H1 (cell line): ENCODE measurements around the gene EWSR1. TPM values are rescaled to one million over a fixed set of nuclear protein-coding genes. Genes with fewer than 3 reads are reported as not detected.

Source experiments
- CTCF ChIA-PET: fragments of 300-600 bp; sonication (Branson Sonifier 250); formaldehyde crosslinking; loops from one replicate; lab custom pipeline; 2021; ENCODE audit not compliant: partially characterized antibody; lab: Charles Lee
- POLR2A ChIA-PET: fragments of 300-600 bp; sonication (Branson Sonifier 250); formaldehyde crosslinking; loops from one replicate; lab custom pipeline; 2021; ENCODE audit warnings: inconsistent platforms; ENCODE audit not compliant: partially characterized antibody; lab: Charles Lee
- DNase-seq, 2 experiments: peaks; one replicate each; pipeline versions ENCODE4 v3.0.0 to v3.0.0-alpha.2; 2010 to 2022; ENCODE audit warnings: low spot score in 2 of 2, low read depth in 1 of 2, mixed read lengths in 1 of 2
- FAIRE-seq: peaks from 2 replicates; lab custom pipeline; 2011; peaks lifted over from hg19 to GRCh38; lab: Jason Lieb, UNC
- H2AFZ ChIP-seq: 2 replicates; pipeline ENCODE4 v1.8.1; 2012; ENCODE audit warnings: low read length, inconsistent platforms
- H2AK5ac ChIP-seq: 2 replicates; pipeline ENCODE4 v1.6.1; 2013; ENCODE audit warnings: low read depth, low read length
- H2BK120ac ChIP-seq: replicated peaks from 2 replicates; pipeline ENCODE3; 2013; ENCODE audit warnings: low read depth, low read length, inconsistent platforms
- H2BK12ac ChIP-seq: 2 replicates; pipeline ENCODE4 v1.6.1; 2013; ENCODE audit warnings: low read depth, low read length
- H2BK15ac ChIP-seq: 2 replicates; pipeline ENCODE4 v1.6.1; 2013; ENCODE audit warnings: low read length
- H2BK20ac ChIP-seq: 2 replicates; pipeline ENCODE4 v1.6.1; 2013; ENCODE audit warnings: low read length
- H2BK5ac ChIP-seq: 2 replicates; pipeline ENCODE4 v1.6.1; 2013; ENCODE audit warnings: low read depth, low read length
- H3K14ac ChIP-seq: 2 replicates; pipeline ENCODE4 v1.6.1; 2013; ENCODE audit warnings: inconsistent platforms; ENCODE audit not compliant: insufficient read length
- H3K18ac ChIP-seq: 2 replicates; pipeline ENCODE4 v1.6.1; 2013; ENCODE audit warnings: low read length; ENCODE audit errors: extremely low read depth
- H3K23ac ChIP-seq: 2 replicates; pipeline ENCODE4 v1.6.1; 2013; ENCODE audit warnings: inconsistent platforms; ENCODE audit not compliant: insufficient read length
- H3K23me2 ChIP-seq: 2 replicates; pipeline ENCODE4 v1.6.1; 2013; ENCODE audit warnings: low read depth, low read length
- H3K27ac ChIP-seq: 2 replicates; pipeline ENCODE4 v1.6.1; 2011; ENCODE audit warnings: low read depth, low read length, inconsistent platforms
- H3K27me3 ChIP-seq, 4 experiments: replicated peaks in 1 of 4; 1 replicate in 1 of 4; 2 replicates in 3 of 4; pipeline versions ENCODE4 v1.6.1 to v1.8.1; 2011 to 2013; ENCODE audit warnings: low read length in 3 of 4, mild to moderate bottlenecking in 3 of 4, inconsistent platforms in 2 of 4, mixed read lengths in 2 of 4, moderate library complexity in 1 of 4; ENCODE audit not compliant: control insufficient read depth in 3 of 4, insufficient read depth in 3 of 4; ENCODE audit errors: extremely low read depth in 1 of 4
- H3K36me3 ChIP-seq, 4 experiments: 2 replicates each; pipeline versions ENCODE4 v1.6.1 to v1.8.1; 2011 to 2013; ENCODE audit warnings: mild to moderate bottlenecking in 4 of 4, low read length in 3 of 4, moderate library complexity in 2 of 4, control low read depth in 1 of 4, inconsistent platforms in 1 of 4; ENCODE audit not compliant: insufficient read depth in 4 of 4, control insufficient read depth in 2 of 4
- H3K4ac ChIP-seq: replicated peaks from 2 replicates; pipeline ENCODE3; 2013; ENCODE audit warnings: low read length, low read depth, mixed read lengths, inconsistent platforms; ENCODE audit not compliant: insufficient read length
- H3K4me1 ChIP-seq, 4 experiments: replicated peaks in 1 of 4; 1 replicate in 1 of 4; 2 replicates in 3 of 4; pipeline versions ENCODE4 v1.6.1 to v1.8.1; 2011 to 2013; ENCODE audit warnings: low read length in 3 of 4, inconsistent platforms in 2 of 4, mixed read lengths in 1 of 4; ENCODE audit not compliant: insufficient read depth in 4 of 4, control insufficient read depth in 3 of 4
- H3K4me2 ChIP-seq, 2 experiments: 2 replicates each; pipeline versions ENCODE4 v1.6.1 to v1.8.1; 2011 to 2013; ENCODE audit warnings: low read depth in 2 of 2, low read length in 2 of 2, control low read depth in 1 of 2, inconsistent platforms in 1 of 2, mild to moderate bottlenecking in 1 of 2; ENCODE audit not compliant: insufficient read depth in 1 of 2
- H3K4me3 ChIP-seq, 4 experiments: fragments of 200-600, 300-600 bp in 1 of 4; sonication (generic), shearing (Covaris generic), sonication (Bioruptor Twin) in 1 of 4; 2 replicates each; pipeline versions ENCODE4 v1.5.1 to v1.8.1; 2011 to 2016; ENCODE audit warnings: low read length in 4 of 4, low read depth in 3 of 4, control low read depth in 2 of 4, inconsistent platforms in 2 of 4, mild to moderate bottlenecking in 2 of 4, mixed read lengths in 1 of 4, moderate library complexity in 1 of 4; ENCODE audit not compliant: insufficient read depth in 2 of 4; ENCODE audit errors: extremely low read depth in 1 of 4
- H3K56ac ChIP-seq: replicated peaks from 2 replicates; pipeline ENCODE3; 2013; ENCODE audit warnings: low read depth, mild to moderate bottlenecking, mixed read lengths, low read length, inconsistent platforms; ENCODE audit not compliant: insufficient read length
- H3K79me1 ChIP-seq: 2 replicates; pipeline ENCODE4 v1.6.1; 2013; ENCODE audit warnings: low read depth, low read length, control low read depth
- H3K79me2 ChIP-seq, 2 experiments: 2 replicates each; pipeline versions ENCODE4 v1.6.1 to v1.8.1; 2012 to 2013; ENCODE audit warnings: low read length in 2 of 2, mild to moderate bottlenecking in 2 of 2, inconsistent platforms in 1 of 2; ENCODE audit not compliant: insufficient read depth in 2 of 2, control insufficient read depth in 1 of 2
- H3K9ac ChIP-seq, 4 experiments: replicated peaks in 1 of 4; 1 replicate in 1 of 4; 2 replicates in 3 of 4; pipeline versions ENCODE4 v1.6.1 to v1.8.1; 2011 to 2013; ENCODE audit warnings: low read depth in 3 of 4, low read length in 3 of 4, control low read depth in 2 of 4, mild to moderate bottlenecking in 2 of 4, moderate library complexity in 2 of 4, inconsistent platforms in 1 of 4; ENCODE audit errors: extremely low read depth in 1 of 4
- H3K9me3 ChIP-seq, 2 experiments: 2 replicates each; pipeline versions ENCODE4 v1.6.1 to v1.8.1; 2012 to 2013; ENCODE audit warnings: mild to moderate bottlenecking in 2 of 2, moderate library complexity in 2 of 2, control low read depth in 1 of 2, inconsistent platforms in 1 of 2, low read depth in 1 of 2, low read length in 1 of 2, mixed read lengths in 1 of 2; ENCODE audit not compliant: insufficient read depth in 2 of 2
- H4K20me1 ChIP-seq, 2 experiments: replicated peaks in 1 of 2; 2 replicates each; pipeline versions ENCODE3 to v1.8.1; 2011 to 2013; ENCODE audit warnings: inconsistent platforms in 2 of 2, low read length in 2 of 2, mild to moderate bottlenecking in 1 of 2; ENCODE audit not compliant: insufficient read depth in 2 of 2, control insufficient read depth in 1 of 2
- H4K5ac ChIP-seq: 2 replicates; pipeline ENCODE4 v1.6.1; 2013; ENCODE audit warnings: low read length, low read depth, mixed read lengths, inconsistent platforms; ENCODE audit not compliant: insufficient read length
- H4K8ac ChIP-seq: 2 replicates; pipeline ENCODE4 v1.8.0; 2013; ENCODE audit warnings: mild to moderate bottlenecking, moderate library complexity, low read length, inconsistent platforms; ENCODE audit not compliant: insufficient read depth; ENCODE audit errors: extremely low read depth
- H4K91ac ChIP-seq: replicated peaks from 2 replicates; pipeline ENCODE3; 2013; ENCODE audit warnings: low read length, mixed read lengths, inconsistent platforms; ENCODE audit not compliant: insufficient read length
- ASH2L ChIP-seq: fragments of 200-600, 300-600 bp; sonication (generic); IDR thresholded peaks from one replicate; pipeline ENCODE4 v1.7.1; 2017; ENCODE audit warnings: low read length
- CHD2 ChIP-seq: IDR thresholded peaks from 2 replicates; pipeline ENCODE4 v1.6.1; 2012; ENCODE audit warnings: low read length, improper control_type of control experiment
- EZH2 ChIP-seq: fragments of 200-600 bp; sonication (generic); IDR thresholded peaks from 2 replicates; pipeline ENCODE4 v1.7.1; 2012; ENCODE audit warnings: low read depth, mild to moderate bottlenecking, moderate library complexity, low read length, inconsistent platforms; ENCODE audit not compliant: severe bottlenecking
- RFX5 ChIP-seq: IDR thresholded peaks from 2 replicates; pipeline ENCODE4 v1.6.1; 2011; ENCODE audit warnings: low read depth, low read length, improper control_type of control experiment, borderline replicate concordance
- SIN3A ChIP-seq, 2 experiments: IDR thresholded peaks in 1 of 2; conservative IDR thresholded peaks in 1 of 2; 2 replicates each; pipeline ENCODE4 v1.6.1; 2011 to 2012; ENCODE audit warnings: low read length in 2 of 2, improper control_type of control experiment in 1 of 2, low read depth in 1 of 2, mild to moderate bottlenecking in 1 of 2
- WGBS, 2 experiments: shearing (Covaris generic) in 1 of 2; methylation state at CpG; one replicate each; pipeline versions ENCODE4 v1.1.6 to v1.1.7; 2013 to 2015; ENCODE audit warnings: low lambda C conversion rate in 2 of 2, mixed read lengths in 2 of 2, inconsistent platforms in 1 of 2, low coverage in 1 of 2, missing lambda C conversion rate in 1 of 2; ENCODE audit not compliant: insufficient replicate concordance in 2 of 2, insufficient coverage in 1 of 2, insufficient read length in 1 of 2; ENCODE audit errors: extremely low coverage in 1 of 2, missing lambda C conversion rate in 1 of 2; 5-methylcytosine and 5-hydroxymethylcytosine counted together
- polyA plus RNA-seq, 7 experiments: library from polyadenylated mRNA; depleted of rRNA in 3 of 7; stranded (reverse) in 5 of 7; unstranded in 2 of 7; fragments of >200 nt in 5 of 7; fragments of 200-250 nt in 2 of 7; gene quantifications; 1 replicate in 5 of 7; 2 replicates in 1 of 7; 4 replicates in 1 of 7; pipeline versions ENCODE4 v1.2.1 to v1.2.3, GENCODE V29; 2011 to 2013; ENCODE audit warnings: missing spikeins in 2 of 7, mixed read lengths in 2 of 7
- total RNA-seq: library from RNA; stranded (reverse); fragmentation: NEBNext Ultra II Directional; extraction: Animal tissue kit (Norgen Biotek cat#: 25700); gene quantifications from 2 replicates; pipeline ENCODE4 v1.2.1, GENCODE V29; 2021

Gene EWSR1
- total and polyA plus RNA-seq, 2 of the 8 experiments (the other 6 are each of a cell fraction or from before 2014, with no cell fraction given): 387 to 930 TPM

- WGBS, 2 experiments: 86% methylated on average over 9 of the region's 9 CpGs; no CpG with 5 or more reads in 1 of the 2 experiments
Measured at GRCh38 chr22:29330753-29331152, 62.7 kb downstream of the EWSR1 start.

More at GRCh38 chr22:29330753-29331152, 62.7 kb downstream of the EWSR1 start:
- no peak overlapping the region for H2AK5ac ChIP-seq
- H2BK5ac ChIP-seq: peak overlapping the region; percentile 20; the same call in 1 of the 2 replicates
- no peak overlapping the region for H3K9ac ChIP-seq
- CTCF ChIA-PET: interaction anchor here (1.2 kb wide), 2 partner anchors 20 to 23 kb away, joined by 3 to 4 read pairs; no protein-coding TSS in a partner anchor
- H4K8ac ChIP-seq: no peak overlapping the region; the same call in 1 of the 2 replicates
- FAIRE-seq (no peak), DNase-seq (no peak)
- H2BK12ac ChIP-seq: no peak overlapping the region
- no peak overlapping the region; the same call in 1 of the 2 replicates for H3K18ac ChIP-seq
- H4K91ac ChIP-seq: no peak overlapping the region
- H3K4ac ChIP-seq: no peak overlapping the region
- no peak overlapping the region for H2BK15ac ChIP-seq
- no peak overlapping the region for H3K4me2 ChIP-seq
- H2BK20ac ChIP-seq: no peak overlapping the region
- no peaks in the 10 kb centered on the region for H3K9me3 ChIP-seq
- no peak overlapping the region for H3K27ac ChIP-seq
- H3K4me1 ChIP-seq: no peaks in the 10 kb centered on the region; a peak in 1 of 7 replicates
- H3K23me2 ChIP-seq: no peaks in the 10 kb centered on the region
- no peaks in the 10 kb centered on the region for H3K79me1 ChIP-seq
- H3K36me3 ChIP-seq: peaks cover 4 to 13% (median 11%) of the 10 kb centered on the region in 4 experiments; a peak in 7 of 8 replicates
- TF ChIP-seq EZH2: no peak
- no peak for TF ChIP-seq ASH2L
- no peak for TF ChIP-seq SIN3A (conservative IDR thresholded peaks at IDR 0.05 in 1 of 2, IDR thresholded peaks at IDR 0.05 in 1 of 2; ENCODE audit: low read depth in 1 of 2, low read length in 2 of 2)
- TF ChIP-seq CHD2: no peak
- TF ChIP-seq RFX5: no peak
- peaks cover 3 to 6% of the 10 kb centered on the region in 2 experiments for H4K20me1 ChIP-seq
- POLR2A ChIA-PET: interaction anchor here (1.2 kb wide), 1 partner anchor 46 kb away, joined by 3 read pairs; no protein-coding TSS in a partner anchor
- no peak overlapping the region for H3K4me3 ChIP-seq
- no peak overlapping the region for H2BK120ac ChIP-seq
- H2AFZ ChIP-seq: no peak overlapping the region
- H3K27me3 ChIP-seq: no peaks in the 10 kb centered on the region
- H3K56ac ChIP-seq: no peak overlapping the region
- H3K14ac ChIP-seq: no peak overlapping the region
- H3K79me2 ChIP-seq: no peaks in the 10 kb centered on the region
- H4K5ac ChIP-seq: no peak overlapping the region
- H3K23ac ChIP-seq: no peak overlapping the region
